ENCODE results near the gene RPS8. TPM values are rescaled to one million over a fixed set of nuclear protein-coding genes. Genes with fewer than 3 reads are reported as not detected.

The RPS8 gene
- total and polyA plus RNA-seq, 2 of the 8 experiments (the other 6 are each of a cell fraction or from before 2014, with no cell fraction given), result 2,261 to 2,407 TPM

- FAIRE-seq, result no peak
- peak overlapping the region; percentile 74 for H3K4ac ChIP-seq (replicated peaks; ENCODE audit: insufficient read length, low read depth, low read length)
Observed at GRCh38 chr1:44775930-44776729, 790 bp downstream of the RPS8 start.

More at GRCh38 chr1:44775930-44776729, 790 bp downstream of the RPS8 start:
- WGBS, 2 experiments (ENCODE audit: extremely low coverage in 1 of 2, insufficient coverage in 1 of 2, insufficient read length in 1 of 2, insufficient replicate concordance in 2 of 2, low coverage in 1 of 2, low lambda C conversion rate in 2 of 2, missing lambda C conversion rate in 1 of 2), result 4% methylated on average over 36 of the region's 36 CpGs; no CpG with 5 or more reads in 1 of the 2 experiments
- peak overlapping the region; percentile 96; the same call in 1 of the 2 replicates for H2BK5ac ChIP-seq (ENCODE audit: low read depth, low read length)
- no peaks in the 10 kb centered on the region for H3K9me3 ChIP-seq (ENCODE audit: insufficient read depth in 2 of 2, low read depth in 1 of 2, low read length in 1 of 2)
- peak overlapping the region; percentile 90 for H3K18ac ChIP-seq (ENCODE audit: extremely low read depth, low read length)
- ChIA-PET POLR2A (ENCODE audit: partially characterized antibody) (interaction anchor here (0.6 to 23.6 kb wide), 39 partner anchors 13 to 950 kb away, joined by 3 to 428 read pairs (median 5); partner anchors contain the start of genes ARMH1, BEST4, BTBD19 and CCDC163), CTCF (ENCODE audit: partially characterized antibody) (interaction anchor here (0.6 to 4.1 kb wide), 9 partner anchors 10 to 238 kb away, joined by 3 to 21 read pairs (median 4); partner anchors contain the start of gene RNU5D-1)
- TF ChIP-seq POLR2AphosphoS5 (IDR thresholded peaks at IDR 0.05; ENCODE audit: low read depth, low read length) (peak; percentile 7; the same call in 1 of the 2 replicates), SIN3A (conservative IDR thresholded peaks at IDR 0.05 in 1 of 2, IDR thresholded peaks at IDR 0.05 in 1 of 2; ENCODE audit: low read depth in 1 of 2, low read length in 2 of 2) (peak in 1 of 2 experiments; percentile 8; a peak in 1 of 4 replicates), ATF3 (IDR thresholded peaks at IDR 0.05; ENCODE audit: insufficient read depth, low read depth, low read length) (no peak), TAF7 (optimal IDR thresholded peaks at IDR 0.05; ENCODE audit: borderline replicate concordance, low read depth, low read length) (peak; percentile 26), HDAC2 (IDR thresholded peaks at IDR 0.05; ENCODE audit: borderline replicate concordance in 1 of 2, low read depth in 2 of 2, low read length in 2 of 2) (peak in 1 of 2 experiments; percentile 44; a peak in 1 of 4 replicates)
- H2BK12ac ChIP-seq (ENCODE audit: low read depth, low read length), result peak overlapping the region; percentile 50; the same call in 1 of the 2 replicates
- peaks cover 15 to 33% of the 10 kb centered on the region in 2 experiments for H3K79me2 ChIP-seq (ENCODE audit: control insufficient read depth in 1 of 2, insufficient read depth in 2 of 2, low read length in 2 of 2)
- H3K36me3 ChIP-seq (ENCODE audit: control insufficient read depth in 2 of 4, insufficient read depth in 4 of 4, low read length in 3 of 4), result peaks cover 24 to 53% (median 34%) of the 10 kb centered on the region in 4 experiments
- peak overlapping the region; percentile 96 to 100 (median 96) for H3K9ac ChIP-seq (replicated peaks in 1 of 4; ENCODE audit: extremely low read depth in 1 of 4, low read depth in 3 of 4, low read length in 3 of 4)
- H2AK5ac ChIP-seq (ENCODE audit: low read depth, low read length), result 0 out of 2 replicates have a peak overlapping the region, but pooled peaks have one; percentile 11
- peak overlapping the region; percentile 99 for H4K8ac ChIP-seq (ENCODE audit: extremely low read depth, insufficient read depth, low read length)
- H3K4me1 ChIP-seq (replicated peaks in 1 of 4; ENCODE audit: control insufficient read depth in 3 of 4, insufficient read depth in 4 of 4, low read length in 3 of 4), result peaks cover 0 to 8% (median 2%) of the 10 kb centered on the region in 4 experiments; a peak in 5 of 7 replicates
- H4K20me1 ChIP-seq (replicated peaks in 1 of 2; ENCODE audit: control insufficient read depth in 1 of 2, insufficient read depth in 2 of 2, low read length in 2 of 2), result peaks cover 13 to 21% of the 10 kb centered on the region in 2 experiments
- H4K5ac ChIP-seq (ENCODE audit: insufficient read length, low read depth, low read length), result peak overlapping the region; percentile 24
- no peak overlapping the region for H3K14ac ChIP-seq (ENCODE audit: insufficient read length)
- H3K23ac ChIP-seq (ENCODE audit: insufficient read length), result no peak overlapping the region
- H3K27me3 ChIP-seq (replicated peaks in 1 of 4; ENCODE audit: control insufficient read depth in 3 of 4, extremely low read depth in 1 of 4, insufficient read depth in 3 of 4, low read length in 3 of 4), result no peaks in the 10 kb centered on the region
- no peak overlapping the region for H2BK120ac ChIP-seq (replicated peaks; ENCODE audit: low read depth, low read length)
- no peak overlapping the region for H2BK20ac ChIP-seq (ENCODE audit: low read length)
- H3K79me1 ChIP-seq (ENCODE audit: low read depth, low read length), result peaks cover 3% of the 10 kb centered on the region; the same call in 1 of the 2 replicates
- peak overlapping the region; percentile 88 for H3K56ac ChIP-seq (replicated peaks; ENCODE audit: insufficient read length, low read depth, low read length)
- H3K27ac ChIP-seq (ENCODE audit: low read depth, low read length), result peak overlapping the region; percentile 85
- H2AFZ ChIP-seq (ENCODE audit: low read length), result no peak overlapping the region
- peaks cover 16% of the 10 kb centered on the region for H3K23me2 ChIP-seq (ENCODE audit: low read depth, low read length)
- peak overlapping the region; percentile 68 to 95 (median 84) for H3K4me3 ChIP-seq (ENCODE audit: extremely low read depth in 1 of 4, insufficient read depth in 2 of 4, low read depth in 3 of 4, low read length in 4 of 4)
- no peak for DNase-seq (ENCODE audit: low read depth in 1 of 2, low spot score in 2 of 2)
- peak overlapping the region; percentile 93 to 98 for H3K4me2 ChIP-seq (ENCODE audit: insufficient read depth in 1 of 2, low read depth in 2 of 2, low read length in 2 of 2)
- H4K91ac ChIP-seq (replicated peaks; ENCODE audit: insufficient read length, low read length), result peak overlapping the region; percentile 45
- H2BK15ac ChIP-seq (ENCODE audit: low read length), result no peak overlapping the region
